Adrenal gland (tissue), 5 donors: ENCODE results near the gene ZMAT5.

Source experiments
- CTCF ChIP-seq, 6 experiments: fragments of 450-650 bp in 4 of 6; fragments of 200-600 bp in 2 of 6; sonication (generic) in 1 of 6; IDR thresholded peaks; 1 replicate in 5 of 6; 2 replicates in 1 of 6; pipeline versions ENCODE4 v1.5.1 to v1.8.0; 2016 to 2021; ENCODE audit warnings: antibody characterized with exemption in 6 of 6, mild to moderate bottlenecking in 2 of 6, moderate library complexity in 1 of 6
- POLR2A ChIP-seq, 2 donors: fragments of 450-650 bp; IDR thresholded peaks; one replicate each; pipeline ENCODE4 v1.6.1; 2017; ENCODE audit warnings: antibody characterized with exemption in 2 of 2, mild to moderate bottlenecking in 2 of 2, moderate library complexity in 1 of 2
- donor health status: DM: no; HTN: no; CAD: no.

GRCh38 chr22:29715240-29715639, 51.6 kb downstream of the ZMAT5 start:
- TF ChIP-seq CTCF (IDR thresholded peaks at IDR 0.05) (no peak), POLR2A (IDR thresholded peaks at IDR 0.05) (no peak)
